Measurements from ENCODE around the gene LOC101059915.

DNA sequence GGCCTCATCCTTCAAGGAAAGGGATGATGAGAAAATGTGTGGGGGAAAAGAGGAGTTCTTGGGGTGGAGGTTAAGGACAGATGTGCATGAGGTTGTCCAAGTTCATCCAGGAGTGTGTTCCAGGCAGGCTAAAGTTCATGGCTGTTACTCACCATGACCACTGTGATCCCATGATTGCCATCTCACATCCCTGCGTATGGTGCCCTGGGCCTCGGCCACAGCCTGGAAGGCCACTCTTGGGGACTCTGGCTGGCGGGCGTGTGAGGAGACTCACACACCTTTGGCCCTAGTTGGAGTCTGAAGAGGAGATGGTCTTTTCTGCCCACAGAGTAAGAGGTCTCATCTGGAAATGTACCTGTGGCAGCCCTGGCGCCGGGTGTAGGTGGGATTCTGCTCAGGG is 7.4 kb upstream of the LOC101059915 start:
- TF ChIP-seq, protein P1, sequence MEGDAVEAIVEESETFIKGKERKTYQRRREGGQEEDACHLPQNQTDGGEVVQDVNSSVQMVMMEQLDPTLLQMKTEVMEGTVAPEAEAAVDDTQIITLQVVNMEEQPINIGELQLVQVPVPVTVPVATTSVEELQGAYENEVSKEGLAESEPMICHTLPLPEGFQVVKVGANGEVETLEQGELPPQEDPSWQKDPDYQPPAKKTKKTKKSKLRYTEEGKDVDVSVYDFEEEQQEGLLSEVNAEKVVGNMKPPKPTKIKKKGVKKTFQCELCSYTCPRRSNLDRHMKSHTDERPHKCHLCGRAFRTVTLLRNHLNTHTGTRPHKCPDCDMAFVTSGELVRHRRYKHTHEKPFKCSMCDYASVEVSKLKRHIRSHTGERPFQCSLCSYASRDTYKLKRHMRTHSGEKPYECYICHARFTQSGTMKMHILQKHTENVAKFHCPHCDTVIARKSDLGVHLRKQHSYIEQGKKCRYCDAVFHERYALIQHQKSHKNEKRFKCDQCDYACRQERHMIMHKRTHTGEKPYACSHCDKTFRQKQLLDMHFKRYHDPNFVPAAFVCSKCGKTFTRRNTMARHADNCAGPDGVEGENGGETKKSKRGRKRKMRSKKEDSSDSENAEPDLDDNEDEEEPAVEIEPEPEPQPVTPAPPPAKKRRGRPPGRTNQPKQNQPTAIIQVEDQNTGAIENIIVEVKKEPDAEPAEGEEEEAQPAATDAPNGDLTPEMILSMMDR (IDR thresholded peaks at IDR 0.05; ENCODE audit: extremely low read depth in 1 of 2, insufficient read depth in 1 of 2, low read depth in 1 of 2, low read length in 2 of 2): no peak
- TF ChIP-seq POLR2AphosphoS5 (IDR thresholded peaks at IDR 0.05; ENCODE audit: insufficient read depth, low read depth, low read length) (no peak), MYC (IDR thresholded peaks at IDR 0.05; ENCODE audit: low read depth, low read length) (no peak), EZH2 (IDR thresholded peaks at IDR 0.05; ENCODE audit: borderline replicate concordance, low read depth, low read length, severe bottlenecking) (no peak), POLR2A (IDR thresholded peaks at IDR 0.05; ENCODE audit: low read depth, low read length) (no peak), JUN (IDR thresholded peaks at IDR 0.05; ENCODE audit: borderline replicate concordance, insufficient read depth, insufficient read length, low read depth) (no peak)

Data from endothelial cell of umbilical vein (primary cell).